GM18870 (cell line): ENCODE measurements around the gene PDLIM7.

ENCODE experiments used
- ATAC-seq: cut with Tn5 transposase; IDR thresholded peaks from one replicate; pipeline ENCODE4 v1.9.1; 2021; ENCODE audit warnings: moderate library complexity; ENCODE audit not compliant: unreplicated experiment

Gene PDLIM7

DNA sequence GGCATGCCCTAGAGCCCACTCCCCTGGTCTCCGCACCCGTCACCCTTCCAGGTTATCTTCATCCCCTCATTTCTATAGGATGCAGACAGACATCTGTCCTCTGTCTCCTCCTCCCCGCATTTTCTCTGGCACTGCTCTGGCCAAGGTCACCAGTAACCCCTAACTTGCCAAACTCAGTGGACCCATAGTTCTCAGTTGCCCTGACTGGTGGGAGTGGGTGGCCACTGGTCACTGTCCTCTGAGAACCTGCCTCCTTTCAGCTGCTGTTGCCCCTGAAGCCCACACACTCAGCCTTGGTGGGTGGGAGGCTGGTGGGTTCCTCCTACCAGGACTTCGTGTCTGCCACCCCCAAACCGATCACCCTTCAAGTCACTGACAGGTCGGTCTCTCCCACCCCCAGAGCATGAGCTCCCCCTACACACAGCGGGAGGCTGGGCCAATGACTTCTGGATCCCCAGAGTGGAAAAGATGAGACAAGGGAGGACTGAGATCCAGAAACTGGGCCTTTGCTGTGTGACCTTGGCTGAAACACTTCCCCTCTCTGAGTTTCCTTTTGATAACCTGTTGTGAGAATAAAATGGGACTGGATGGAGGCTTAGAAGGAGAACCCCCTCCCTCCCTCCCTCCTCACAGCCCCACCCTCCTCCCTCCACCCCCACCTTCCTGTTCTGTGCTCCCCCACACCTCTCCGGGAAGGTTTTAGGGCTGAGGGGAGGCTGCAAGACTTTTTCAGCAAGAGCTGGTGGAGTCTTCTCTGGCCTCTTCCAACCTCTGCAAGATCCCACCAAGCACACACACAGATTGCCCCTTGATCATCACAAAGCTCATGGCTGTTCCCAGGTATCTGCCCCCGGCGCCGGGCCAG is 21.6 kb downstream of the PDLIM7 start:
- ATAC-seq = no peak

DNA sequence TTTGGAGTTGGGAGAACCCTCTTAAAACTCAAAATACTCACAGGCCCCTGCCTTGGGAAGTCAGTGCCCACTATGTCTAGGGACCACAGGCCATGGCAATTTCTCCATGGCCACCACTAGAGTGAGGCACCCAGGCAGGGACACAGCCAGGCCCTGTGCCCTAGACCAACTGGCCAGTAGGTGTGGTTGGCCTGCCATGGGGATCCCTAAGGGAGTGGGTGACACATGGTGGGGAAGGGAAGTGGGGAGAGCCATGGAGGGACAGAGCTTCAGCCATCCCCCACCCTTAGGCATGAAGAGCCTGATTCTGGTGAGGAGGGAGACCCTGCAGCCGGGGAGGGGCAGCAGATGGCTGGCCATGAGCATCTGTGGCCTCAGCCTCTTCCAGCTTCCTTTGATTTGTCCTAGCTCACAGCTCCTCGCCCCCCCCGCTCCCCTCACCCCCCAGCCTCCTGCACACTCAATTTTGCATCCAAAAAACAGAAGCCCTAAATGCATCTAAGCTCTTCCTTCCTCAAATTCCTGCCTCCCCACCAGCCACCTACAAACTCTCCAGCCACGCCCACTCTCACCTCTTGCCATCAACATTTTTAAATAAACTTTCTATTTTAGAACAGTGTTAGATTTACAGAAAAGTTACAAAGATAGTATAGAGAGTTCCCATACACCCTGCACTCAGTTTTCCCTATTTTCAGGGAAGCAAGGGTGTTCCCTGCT is 22.4 kb downstream of the PDLIM7 start:
- no peak for ATAC-seq

DNA sequence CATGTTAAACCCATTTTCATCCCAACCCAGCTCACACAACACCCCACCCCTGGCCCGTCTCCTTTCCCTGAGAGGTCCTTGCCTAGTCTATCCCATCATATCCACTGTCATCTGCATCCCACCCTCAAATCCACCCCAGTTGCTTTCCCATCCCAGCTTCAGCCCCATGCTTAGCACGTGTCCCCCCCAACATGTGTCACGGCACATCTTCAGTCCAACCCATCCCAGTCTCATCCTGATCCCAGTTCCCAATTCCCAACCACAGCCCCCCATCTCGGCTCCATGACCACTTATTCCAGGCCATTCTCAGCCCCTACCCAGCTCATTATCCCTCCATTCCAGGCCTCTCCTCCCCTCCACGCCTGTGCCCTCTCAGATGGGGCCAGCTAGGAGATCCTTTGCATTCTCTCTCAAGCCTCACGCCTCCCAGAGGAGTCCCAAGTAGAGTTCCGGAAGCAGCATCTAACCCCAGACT is 23.4 kb downstream of the PDLIM7 start:
- ATAC-seq = no peak

DNA sequence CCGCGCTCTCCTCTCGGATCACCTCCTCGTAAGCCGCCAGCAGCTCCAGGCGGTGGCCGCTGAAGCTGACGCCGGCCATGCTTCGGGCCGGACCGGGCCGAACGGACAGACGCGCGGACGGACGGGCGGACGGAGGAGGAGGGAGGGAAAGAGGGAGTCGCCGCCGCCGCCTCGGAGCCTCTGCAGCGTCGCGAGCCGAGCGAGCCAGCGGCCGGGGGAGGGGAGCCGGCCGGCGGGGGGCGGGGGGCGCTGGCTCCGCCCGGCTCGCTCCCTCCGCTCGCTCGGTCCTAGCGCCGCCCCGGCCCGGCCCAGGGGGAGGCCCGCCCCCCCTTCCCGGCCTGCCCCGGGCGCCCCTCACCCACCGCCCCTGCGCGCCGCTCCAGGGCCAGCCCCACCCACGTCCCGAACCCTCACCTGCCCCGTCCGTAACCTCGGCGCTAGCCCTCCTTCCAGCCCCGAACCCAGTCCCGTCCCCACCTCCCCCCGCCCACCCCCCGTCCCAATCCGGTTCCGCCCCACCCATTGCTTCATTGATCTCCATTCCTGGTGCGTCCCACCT is 23.9 kb downstream of the PDLIM7 start, which contains the start of gene DBN1:
TSS of gene DBN1 (minus strand) at position 192 of the 559 bp plus-strand sequence. CDS start at position 79, 113 bp downstream.
- ATAC-seq = no peak

DNA sequence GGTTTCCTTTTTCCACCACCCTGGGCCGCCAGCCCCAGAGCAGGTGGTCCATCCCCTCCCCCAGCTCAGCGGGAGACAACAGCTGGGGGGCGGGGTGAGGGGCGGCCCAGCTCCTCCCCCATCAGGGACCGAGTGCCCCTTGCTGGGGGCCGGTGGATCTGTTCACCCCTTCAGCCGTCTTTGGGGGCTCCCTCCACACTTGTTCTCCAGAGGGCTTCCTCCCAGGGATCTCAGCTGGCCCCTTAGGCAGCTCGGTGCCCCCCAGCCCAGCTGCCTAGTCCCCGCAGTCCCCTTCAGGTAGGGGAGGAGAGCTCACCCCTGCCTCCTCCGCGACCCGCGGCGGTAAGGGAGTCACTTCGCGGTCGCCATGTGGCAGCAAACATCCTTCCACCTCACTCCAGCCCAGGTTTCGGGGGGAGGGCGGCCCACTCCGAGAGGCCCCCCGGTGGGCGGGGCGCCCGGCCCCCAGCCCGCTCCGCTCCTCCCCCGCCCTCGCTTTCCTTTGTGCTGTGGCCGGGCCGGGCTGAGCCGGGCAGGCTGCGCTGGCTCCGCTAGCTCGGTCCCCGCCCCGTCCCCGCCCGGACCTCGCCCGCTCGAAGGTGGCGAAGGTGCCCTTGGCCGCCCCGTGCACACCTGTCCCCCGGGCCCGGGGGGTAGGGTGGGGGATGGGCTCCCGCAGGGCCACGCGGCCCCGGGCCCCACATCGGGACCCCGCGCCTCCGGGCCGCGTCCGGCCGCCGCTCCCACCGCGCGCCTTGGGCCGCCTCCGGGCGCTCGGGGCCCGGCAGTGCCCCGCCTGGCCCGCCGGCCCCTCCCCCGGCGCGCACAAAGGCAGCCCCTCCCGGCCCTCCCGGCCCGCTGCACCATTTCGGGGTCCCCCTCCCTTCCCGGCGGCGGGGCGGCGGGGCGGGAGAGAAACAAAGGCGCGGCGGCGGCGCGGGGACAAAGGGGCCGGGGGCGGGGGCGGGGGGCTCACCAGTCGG is 24.7 kb downstream of the PDLIM7 start:
- no peak for ATAC-seq

DNA sequence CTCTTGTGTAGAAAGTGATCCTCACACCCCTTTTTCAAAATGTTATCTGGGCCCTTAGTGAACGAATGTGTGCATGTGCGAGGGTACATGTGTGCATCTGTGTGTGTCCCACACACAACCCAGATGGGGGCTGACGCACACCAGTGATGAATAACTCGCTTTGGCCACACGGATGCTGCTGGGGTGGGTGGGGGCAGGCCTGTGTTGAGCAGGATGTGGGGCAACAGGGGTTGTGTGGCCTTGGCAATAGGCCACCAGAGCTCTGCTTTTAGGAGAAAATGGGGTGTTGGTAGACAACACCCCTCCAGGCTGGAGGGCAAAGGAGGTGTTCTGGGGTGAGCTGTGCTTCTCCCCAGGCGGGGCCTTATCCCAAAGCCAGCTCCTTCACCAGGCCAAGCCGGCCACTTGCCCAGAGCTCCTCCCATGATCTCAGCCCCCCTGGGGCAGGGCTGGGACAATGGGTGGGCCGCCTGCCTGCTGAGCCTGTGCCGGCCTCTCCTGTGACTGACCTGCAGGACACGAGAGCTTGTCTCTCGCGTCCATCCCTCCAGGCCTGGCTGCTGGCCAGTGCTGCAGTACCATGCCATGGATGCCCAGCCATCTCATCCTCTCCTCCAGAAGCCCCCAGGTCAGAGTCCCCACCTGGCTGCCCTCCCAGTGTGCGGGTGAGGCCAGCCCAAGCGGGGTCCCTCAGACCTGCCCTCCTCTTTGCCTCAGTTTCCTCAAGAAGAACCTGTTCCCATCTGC is 25.6 kb downstream of the PDLIM7 start:
- no peak for ATAC-seq

DNA sequence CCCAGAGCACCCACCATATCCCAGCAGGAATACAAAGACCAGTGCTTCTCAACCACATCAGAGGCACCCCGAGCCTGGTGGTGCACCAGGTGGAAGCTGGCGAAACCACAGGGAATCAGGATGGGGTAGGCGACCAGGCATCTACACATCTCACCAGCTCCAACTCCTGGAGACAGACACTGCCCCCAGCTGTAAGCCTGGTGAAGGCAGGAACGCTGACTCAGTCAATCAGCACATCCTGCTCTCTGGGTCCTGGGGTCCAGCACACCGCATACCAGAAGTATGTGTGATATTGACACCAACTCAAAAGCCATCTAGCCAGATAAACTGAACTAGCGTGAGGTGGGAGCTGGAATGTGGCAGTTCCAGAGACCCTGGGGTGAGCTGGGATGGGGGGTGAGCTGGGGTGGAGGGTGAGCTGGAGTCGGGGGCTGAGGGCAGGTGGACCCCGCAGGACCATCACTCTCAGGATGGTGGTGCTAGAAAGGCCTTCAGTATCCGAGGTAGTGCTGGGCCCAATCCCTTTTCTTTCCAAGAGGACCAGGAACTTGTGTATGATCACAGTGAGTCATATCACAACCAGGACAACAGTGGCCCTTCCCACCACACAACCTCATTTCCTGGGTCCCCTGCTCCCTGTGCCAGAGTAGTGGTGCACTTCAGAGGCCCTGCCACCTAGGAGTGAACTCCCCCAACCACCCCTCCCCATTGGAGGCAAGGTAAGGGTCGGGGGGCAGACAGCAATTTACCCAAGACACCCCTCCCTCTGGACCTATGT is 26.5 kb downstream of the PDLIM7 start:
- ATAC-seq = no peak

DNA sequence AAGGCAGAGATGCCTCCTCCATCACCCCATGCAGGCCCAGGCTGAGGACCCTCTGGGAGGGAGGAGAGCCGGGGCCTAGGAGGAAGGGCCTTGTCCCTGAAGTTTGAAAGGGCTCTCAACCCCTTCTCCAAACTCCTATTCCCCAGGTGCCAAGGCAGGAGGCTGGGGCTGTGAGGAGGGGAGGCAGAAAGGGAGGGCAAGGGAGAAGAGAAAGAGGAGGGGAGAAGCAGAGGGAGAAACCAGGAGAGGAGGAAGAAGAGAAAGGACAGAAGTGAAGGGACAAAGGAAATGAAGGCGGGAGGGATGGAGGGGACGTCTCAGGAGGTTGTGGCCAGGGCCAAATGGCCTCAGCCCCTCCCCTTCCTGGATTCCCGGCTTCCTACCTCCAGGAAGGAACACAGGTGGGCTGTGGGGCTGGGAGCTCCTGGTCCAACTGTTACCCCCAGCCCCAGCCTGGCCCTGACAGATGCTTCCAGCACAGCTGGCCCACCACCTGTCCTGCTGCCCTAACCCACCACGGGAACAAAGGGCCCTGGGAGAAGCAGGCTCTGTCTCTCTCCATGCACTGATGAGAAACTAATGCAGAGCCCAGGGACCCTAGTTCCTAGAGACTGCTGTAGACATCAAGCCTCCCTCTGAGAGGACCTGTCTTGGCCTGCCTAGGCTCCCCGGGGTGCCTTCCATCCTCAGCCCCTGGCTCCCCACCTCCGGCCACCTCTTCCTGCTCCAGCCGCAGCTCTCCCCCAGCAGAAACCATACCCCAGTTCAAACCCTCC is 27.5 kb downstream of the PDLIM7 start:
- no peak for ATAC-seq

DNA sequence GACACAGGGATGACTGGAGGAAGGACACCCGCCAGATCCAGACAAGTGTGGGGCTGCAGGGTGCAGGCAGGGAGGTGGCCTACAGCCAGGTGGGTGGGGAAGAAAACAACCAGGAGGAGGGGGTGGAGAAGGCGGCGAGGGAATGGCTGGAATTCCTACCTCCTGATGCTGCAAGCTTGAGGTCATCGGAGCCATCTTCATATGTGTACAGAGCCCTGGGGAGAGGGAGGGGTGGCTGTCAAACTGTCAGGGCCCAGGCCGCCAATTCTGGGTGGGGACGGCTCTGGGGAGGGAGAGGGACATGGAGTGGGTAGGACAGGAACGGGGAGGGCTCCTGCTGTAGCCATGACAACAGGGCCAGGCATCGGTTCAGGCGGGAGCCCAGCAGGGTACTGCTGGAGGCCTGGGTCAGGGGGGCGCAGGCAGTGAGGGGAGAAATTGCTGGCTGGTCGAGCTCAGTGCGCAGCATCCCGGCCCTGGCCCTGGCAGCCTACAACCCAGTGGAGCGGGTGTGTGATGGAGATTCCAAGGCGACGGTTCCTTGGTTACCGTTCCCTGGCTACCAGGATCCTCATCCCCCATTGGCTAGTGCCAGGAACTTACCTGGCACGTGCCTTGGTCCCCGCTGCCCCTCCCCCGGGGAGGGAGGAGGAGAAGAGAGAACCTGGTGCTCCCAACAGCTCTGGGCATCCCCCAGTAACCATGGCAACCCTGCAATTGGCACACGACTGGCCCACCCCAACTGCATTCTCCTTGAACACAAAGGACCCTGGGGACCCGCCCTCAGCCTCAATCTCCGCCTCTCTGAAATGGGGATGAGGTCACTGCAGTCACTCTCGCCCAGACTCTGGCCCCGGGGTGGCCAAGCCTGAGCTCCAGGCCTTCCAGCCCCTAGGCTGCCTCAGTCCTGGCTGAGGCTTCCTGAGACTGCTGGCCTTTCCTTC is 28.4 kb downstream of the PDLIM7 start:
- no peak for ATAC-seq

DNA sequence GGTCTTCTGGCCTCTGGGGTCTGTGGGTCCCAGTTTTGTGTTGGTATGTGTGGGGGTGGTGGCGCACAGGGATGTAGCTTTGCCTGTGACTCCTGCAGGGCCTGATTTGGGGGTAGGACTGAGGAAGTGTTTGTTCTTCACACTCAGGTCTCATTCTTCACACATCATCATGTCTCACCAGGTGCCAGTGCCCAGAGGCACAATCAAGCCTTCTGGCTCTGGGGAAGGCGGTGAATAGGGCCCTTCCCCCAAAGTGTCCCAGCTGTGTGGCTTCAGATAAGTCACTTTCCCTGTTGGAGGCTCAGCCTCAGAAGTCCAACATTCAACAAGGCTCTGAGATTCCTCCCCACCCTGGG is 29.1 kb downstream of the PDLIM7 start:
- no peak for ATAC-seq

DNA sequence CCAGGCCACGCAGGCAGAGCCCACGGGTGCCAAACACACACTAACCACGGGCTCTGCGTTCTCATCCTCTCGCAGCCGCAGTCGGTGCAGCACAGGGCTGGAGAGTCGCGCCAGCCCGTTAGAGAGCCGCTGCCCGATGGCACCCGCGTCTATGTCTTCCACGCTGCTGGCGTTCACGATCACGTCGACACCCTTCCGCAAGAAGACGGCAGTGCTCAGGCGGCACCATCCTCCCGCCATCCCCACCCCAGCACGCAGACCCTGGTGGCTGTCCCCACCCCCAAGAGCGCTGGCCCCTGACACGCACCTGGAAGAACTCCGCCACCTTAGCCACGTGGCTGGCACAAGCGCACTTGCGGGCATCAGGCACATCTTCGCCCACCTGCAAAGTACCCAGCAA is 30.0 kb downstream of the PDLIM7 start:
- ATAC-seq = no peak

DNA sequence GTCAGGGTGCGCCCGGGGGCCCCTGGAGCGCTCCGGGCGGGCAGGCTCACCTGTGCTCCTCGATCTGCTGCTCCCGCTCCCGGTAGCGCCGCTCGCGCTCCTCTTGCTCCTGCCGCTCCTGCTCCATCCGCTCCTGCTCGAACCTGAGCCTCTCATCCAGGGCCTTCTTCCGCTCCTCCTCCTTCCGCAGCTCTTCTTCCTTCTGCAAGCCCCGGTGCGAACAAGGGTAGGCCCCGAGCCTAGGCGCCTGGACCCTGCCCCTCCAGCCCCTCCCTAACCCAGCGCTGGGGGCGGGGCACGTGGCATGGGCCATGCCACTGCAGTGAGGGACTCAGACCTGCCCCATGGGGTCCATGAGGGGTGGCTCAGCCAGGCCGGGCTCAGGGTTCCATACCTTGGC is 30.5 kb downstream of the PDLIM7 start:
- ATAC-seq = no peak

DNA sequence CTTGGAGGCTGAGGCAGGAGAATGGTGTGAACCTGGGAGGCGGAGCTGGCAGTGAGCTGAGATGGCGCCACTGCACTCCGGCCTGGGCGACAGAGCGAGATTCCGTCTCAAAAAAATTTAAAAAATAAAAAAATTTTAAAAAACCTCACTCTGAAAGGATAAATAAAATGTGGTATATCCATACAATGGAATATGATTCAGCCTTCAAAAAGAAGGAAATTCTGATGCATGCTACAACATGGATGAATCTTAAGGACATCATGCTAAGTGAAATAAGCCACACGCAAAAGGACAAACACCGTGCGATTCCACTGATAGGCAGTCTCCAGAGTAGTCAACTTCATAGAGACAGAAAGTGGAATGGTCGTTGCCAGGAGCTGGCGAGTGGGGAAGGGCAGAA is 32.4 kb downstream of the PDLIM7 start:
- no peak for ATAC-seq

DNA sequence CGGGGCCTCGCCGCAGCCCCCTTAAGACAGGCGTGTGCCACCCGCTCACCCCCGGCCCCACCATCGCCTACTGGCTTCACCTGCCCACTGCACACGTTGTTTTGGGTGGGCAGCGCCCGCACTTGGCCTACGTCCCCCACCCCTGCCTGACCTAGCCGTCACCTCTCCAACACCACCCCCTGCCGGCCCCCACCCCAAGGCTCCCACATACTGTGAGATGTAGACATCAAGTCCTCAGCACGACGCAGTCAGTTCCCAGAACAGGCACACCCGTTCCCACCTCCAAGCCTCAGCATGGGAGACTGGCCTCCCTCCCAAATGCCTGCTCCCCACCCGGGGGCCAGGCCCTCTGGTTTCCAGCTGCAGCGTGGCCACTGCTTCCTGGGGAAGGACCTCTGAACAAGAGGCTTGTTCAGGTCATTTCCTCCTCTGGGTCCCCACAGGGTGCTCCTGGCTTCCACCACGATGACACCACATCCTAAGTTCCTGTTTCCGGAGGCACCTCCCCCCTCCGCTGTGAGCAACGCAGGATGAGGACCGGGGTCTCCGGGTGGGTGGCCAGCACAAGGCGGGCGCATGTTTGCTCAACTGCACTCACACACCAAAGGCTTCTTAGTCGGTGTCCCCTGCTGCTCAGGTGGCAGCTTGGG is 35.3 kb downstream of the PDLIM7 start:
- no peak for ATAC-seq

DNA sequence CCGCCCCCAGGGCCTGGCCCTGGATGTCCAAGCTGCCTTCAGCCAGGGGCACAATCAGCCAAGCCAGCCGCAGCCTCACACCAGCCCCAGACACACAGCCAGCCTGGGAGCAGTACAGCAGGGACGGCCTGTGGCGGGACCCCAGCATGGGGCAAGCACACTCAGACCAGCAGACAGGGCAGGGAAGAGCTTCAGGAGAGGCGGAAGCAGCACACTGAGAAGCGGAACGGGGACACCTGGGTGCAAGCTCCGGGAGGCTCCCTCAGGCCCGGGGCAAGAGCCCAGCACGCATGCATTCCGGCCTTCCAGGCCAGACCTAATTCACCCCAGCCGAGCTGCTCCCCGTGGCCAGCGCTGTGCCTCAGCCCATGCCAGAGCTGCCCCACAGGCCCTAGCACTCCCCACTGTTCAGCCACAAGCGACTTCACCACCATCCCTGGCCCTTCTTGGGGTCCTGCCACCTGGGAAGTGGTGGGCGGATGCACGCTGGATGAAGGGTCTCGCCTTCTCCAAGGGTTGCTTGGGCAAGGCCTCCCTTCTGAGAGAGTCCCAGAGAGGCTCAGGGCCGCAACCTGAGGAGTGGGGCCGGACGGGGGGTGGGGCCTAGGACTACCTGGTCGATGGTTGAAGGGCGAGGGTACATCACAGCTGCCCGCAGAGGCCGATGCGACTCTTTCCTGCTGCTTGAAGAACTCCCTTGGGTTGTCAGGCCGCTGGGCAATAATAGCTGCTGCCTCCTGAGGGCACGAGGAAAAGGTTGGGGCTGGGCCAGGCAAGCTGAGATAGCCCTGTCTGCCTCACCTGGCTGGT is 37.4 kb downstream of the PDLIM7 start:
- ATAC-seq = no peak

DNA sequence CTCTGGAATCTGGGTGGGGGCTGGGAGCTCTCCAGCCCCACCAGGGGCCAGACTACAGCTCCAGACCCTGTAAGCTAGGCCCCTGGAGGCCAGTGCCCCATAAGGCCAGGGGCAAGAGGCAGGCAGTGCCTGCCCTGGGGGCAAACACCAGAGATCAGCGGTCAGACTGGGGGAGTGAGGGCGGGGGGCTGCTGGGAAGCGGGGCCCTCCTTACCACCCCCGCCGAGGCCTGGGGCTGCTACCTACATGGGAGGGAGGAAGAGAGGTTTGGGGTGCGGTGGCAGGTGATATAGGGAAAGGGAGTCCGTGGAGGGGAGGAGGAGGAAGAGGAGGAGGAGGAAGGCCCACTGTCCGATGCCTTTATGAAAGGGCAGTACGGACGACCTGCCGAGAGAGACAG is 38.0 kb downstream of the PDLIM7 start:
- ATAC-seq = no peak
